Inflammatory macrophage treated with lipopolysaccharide for 1 hour (primary cell): ENCODE results near the gene PDE10A.
"Not testable (repeated sequence)": the region's sequence is repeated elsewhere in the genome, so short reads cannot be mapped to it uniquely, and the experiment has no call there.

Experiments
- DNase-seq, 2 donors: peaks; one replicate each; pipeline ENCODE4 v3.0.0-alpha.2; 2020 to 2022

Gene PDE10A

DNA sequence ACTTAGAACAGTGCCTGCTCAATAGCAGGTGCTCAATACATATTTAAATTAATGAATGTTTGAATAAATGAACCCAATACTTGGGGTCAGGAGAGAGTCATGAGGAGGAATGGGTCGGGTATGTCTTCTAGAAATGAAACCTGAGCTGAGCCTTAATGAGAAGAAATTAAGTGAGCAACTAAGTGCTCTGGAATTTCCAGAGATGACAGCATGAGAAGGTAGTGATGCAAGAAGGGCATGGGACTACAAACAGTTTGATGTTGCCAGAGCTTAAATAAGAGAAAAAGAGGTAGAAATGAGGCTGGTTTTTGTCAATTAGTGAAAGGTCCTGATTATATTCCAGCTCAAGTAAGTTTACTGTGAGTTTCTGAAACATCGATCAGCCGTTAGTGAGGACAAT, 82.9 kb downstream of the PDE10A start:
- no peak for DNase-seq

DNA sequence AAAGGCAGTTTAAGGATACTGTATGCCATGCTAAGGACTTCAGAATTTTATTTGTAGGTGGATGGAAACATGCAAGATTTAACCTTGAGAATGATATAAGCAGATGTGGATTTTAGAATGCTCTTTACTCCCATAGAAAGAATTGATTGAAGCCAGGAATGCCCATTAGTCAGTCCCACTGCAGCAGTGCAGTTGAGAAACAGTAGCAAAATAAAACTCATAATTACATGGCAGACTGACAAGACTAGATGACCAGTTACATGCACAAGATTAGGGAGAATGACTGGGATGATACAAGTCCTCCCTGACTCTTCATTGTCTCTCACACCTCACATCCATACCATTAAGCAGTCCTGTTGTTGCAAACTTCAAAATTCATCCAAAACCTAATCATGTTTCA, 83.9 kb downstream of the PDE10A start:
- DNase-seq: no peak

DNA sequence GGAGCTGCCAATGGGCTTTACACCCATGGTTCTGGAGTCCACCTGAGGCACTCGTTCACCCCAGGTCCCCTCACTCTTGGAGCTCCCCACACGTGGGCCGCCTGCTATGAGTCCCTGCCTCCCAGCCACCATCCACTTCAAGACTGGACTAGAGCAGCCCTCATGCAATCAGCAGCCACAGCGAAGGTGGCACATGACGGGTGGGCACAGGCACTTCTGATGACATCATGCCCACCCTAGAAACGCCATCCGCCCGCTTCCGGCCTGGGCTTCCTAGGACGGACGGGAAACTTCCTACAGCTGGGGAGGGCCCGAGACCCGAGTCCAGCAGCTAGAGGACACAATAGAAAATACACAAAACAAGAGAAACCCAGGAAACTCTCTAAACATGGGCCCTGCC, 85.5 kb downstream of the PDE10A start:
- no peak for DNase-seq

DNA sequence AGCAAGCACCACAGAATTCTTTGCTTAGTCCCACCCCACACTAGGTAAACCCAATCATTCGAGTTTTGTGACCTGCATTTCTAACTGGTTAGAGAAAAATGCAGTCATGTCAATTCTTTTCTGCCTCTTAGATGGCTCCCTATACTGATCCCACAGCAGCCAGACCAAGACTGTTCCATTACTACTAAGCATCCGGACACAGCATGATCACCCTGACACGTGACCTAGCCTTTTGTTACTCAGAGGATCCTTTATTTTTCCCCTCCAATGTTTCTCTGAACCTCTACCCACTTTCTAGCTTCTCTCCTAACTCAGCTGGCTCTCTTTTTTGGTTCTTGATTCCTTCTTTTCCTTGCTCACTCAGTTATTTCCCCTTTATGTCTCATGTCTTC, 87.9 kb downstream of the PDE10A start:
- DNase-seq: no peak

DNA sequence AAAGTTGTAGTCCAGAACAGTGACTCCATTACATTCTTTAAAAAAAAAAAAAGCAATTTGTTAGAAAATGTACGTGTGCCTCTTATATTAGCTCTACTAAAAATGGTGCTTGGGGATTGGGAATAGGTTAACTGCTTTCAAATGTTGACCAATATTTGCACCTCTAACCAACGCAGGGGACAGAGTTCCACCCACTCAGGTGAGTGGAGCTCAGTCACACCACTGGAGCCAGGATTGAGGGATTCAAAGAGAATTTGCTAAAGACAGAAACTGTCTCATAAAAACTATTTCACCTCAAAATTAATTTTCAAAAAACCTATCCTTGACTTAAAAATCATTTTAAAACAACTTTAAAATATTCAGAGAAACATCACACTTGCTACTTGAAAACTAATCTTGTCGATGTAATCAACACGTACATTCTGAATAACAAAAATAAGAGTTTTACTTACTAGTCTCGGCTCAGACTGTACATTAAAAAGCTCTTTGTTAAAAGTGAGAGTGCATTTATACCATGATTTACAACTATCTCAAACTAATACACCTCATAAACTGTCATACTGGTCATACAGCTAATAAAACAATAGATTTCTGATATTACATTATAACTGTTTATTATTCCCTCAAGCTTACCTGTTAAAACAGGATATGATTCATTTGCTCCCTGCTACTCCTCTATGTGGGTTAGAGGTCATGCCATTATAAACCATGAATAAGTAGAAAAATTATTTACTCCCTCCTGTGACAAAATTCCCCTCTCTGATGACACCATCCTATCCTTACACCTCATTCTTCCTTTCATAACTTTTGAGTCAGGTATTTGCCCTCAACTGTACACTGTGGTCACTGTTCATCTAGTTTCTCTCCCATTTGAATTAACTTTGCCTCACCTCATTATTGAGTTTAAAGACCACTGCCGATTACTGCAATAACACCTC, 88.6 kb downstream of the PDE10A start:
- no peak for DNase-seq

DNA sequence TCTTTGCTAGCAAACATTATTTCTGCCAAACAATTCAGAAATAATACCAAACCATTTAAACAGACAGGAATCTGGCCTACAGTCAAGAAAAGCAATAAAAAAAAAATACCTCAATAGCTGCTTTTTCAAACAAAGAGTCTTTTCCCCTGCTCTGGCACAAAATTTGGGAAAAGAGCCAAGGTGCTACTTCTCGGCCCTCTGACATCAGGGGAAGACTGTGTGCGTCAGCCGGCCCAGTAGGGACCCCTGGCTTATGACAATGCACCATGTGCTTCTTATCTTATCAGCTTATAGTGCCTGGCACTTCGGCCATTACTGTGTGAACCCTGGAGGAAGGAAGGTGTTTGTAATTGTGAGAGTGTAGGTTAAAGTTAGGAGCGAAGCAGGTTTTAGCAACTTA, 89.4 kb downstream of the PDE10A start:
- no peak for DNase-seq

DNA sequence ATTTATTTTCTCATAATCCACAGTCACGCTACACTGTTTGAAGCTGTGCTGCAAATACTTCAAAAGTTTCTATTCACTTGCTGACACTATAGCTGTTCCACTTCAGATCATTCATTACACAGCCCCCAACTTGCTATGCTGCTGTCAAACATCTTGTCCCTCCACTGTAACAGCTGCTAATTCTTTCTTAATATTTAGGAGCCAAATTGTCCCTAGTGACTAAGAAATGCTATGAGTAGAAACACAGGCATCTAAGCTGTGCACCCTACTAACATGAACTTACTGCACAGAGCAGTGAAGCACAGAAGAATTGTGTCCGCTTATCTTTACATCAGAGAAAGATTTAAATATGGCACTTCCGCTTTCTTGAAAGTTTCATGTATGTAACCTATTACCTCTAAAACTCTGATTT, 91.3 kb downstream of the PDE10A start:
- DNase-seq: no peak

DNA sequence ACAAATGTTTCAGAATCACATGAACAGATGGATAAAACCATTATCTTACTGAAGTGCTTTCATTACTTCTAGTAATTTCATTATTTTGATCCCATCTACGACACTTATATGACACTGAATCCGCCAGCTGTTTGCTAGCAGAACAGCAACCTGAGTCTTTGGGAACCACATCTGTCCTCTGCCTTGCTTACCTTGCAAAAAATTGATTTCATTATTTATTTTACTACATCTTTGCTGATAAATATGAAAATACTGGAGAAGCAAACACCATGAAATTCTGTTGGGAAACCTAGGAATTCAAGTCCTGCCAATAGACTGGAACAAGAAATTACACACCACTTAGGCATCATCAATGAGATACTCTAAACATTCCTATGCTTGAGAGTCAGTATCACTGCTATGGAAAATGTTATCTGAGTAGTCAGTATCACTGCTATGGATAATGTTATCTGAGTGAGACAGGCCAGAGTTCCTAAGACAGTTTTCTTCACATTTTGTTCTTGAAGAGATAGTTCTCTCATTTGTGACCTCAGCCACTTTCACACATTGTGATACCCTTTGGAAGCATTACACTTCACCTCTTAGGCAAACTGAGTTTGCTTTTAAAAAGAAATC, 91.9 kb downstream of the PDE10A start:
- no peak for DNase-seq

DNA sequence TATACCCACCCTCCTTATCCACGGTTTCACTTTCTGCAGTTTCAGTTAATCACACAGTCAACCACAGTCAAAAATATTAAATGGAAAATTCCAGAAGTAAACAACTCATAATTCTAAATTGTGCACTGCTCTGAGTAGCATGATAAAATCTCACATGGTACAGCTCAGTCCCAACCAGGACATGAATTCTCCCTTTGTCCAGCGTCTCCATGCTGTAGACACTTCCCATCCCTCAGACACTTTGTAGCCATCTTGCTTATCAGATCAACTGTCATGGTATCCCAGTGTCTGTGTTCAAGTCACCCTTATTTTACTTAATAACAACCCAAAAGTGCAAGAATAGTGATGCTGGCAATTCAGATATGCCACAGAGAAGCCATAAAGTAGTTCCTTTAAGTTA, 94.7 kb downstream of the PDE10A start:
- no peak for DNase-seq

DNA sequence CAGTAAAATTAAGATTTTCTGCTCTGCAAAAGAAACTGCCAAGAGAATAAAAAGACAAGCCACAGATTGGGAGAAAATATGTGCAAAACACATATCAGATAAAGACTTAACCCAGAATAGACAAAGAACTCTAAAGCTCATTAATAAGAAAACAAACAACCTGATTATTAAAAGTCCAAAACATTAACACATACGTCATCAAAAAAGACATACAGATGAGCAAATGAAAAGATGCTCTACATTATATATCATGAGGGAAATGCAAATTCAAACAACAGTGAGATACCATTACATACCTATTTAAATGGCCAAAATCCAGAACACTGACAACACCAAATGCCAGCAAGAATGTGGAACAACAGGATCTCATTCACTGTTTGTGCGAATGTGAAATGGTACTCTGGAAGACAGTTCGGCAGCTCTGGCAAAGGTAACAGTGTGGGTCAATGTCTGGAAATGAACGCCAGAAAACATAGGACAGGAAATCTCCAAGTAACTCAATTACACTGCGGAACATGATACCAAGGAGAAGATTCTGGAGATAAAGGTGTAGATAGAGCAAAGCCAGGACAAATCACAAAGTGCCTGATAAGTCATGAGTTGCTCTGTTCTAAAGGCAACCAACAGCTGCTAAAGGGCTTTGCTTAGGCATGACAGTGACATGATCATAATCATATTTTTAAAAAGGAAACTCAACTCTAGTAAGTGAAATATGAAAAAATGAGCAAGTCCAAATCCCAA, 96.8 kb downstream of the PDE10A start:
- no peak for DNase-seq

DNA sequence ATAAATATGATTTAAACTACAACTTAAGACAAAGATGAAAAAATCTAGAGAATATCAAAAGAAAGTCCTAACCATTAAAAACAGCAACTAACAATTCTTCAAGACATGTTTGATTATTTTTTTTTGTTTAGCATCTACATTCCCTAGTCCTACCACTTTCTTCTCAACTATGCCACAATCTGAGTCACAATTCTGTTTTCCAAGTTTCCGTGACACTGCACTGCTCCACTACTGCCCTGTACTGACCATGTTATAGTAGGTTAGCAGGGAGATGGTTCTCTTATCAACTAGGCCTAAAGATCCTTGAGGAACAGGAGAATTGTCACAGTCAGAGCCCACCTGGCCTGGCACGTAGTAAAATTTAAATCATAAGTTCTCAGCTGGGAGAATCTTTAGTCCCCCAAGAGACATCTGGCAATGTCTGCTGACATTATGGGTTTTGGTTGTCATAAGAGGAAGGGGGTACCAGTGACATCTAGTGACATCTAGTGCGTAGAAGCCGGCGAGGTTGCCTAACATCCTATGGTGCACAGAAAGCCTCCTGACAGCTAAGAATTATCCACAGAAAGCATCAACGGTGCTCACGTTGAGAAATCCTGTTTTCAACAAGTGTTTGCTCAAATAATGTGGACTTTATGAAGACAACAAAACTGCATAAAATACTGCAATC, 100.5 kb downstream of the PDE10A start:
- no peak for DNase-seq

DNA sequence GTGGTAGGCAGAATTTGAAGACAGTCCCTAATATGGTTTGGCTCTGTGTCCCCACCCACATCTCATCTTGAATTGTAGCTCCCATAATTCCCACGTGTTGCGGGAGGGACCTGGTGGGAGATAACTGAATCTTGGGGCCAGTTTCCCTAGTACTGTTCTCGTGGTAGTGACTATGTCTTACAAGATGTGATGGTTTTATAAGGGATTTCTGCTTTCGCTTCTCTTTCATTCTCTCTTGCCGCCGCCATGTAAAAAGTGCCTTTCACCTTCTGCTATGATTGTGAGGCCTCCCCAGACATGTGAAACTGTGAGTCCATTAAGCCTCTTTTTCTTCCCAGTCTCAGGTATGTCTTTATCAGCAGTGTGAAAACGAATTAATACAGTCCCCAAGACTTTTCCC, 103.4 kb downstream of the PDE10A start:
- DNase-seq: no peak

DNA sequence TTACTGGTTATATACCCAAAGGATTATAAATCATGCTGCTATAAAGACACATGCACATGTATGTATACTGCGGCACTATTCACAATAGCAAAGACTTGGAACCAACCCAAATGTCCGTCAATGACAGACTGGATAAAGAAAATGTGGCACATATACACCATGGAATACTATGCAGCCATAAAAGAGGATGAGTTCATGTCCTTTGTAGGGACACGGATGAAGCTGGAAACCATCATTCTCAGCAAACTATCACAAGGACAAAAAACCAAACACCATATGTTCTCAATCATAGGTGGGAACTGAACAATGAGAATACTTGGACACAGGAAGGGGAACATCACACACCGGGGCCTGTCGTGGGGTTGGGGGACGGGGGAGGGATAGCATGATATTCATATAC, 104.9 kb downstream of the PDE10A start:
- DNase-seq: not testable (repeated sequence)

DNA sequence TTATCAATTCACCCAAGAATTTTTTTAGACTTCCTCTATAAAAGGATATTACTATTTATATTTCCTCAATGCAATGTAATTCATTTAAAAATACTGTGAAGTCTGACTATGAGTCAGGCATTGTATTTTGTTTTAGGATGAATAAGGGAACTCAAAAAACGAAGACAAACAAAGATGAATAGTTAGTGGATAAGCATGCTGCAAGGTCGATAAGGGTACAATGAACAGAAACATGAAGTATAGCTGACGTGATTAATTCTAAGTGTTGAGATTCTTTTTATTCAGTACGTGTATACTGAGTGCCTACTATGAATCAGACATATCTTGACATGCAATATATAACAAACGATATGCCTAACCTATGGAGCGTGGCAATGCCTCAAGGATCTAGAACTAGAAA, 105.4 kb downstream of the PDE10A start:
- DNase-seq: no peak

DNA sequence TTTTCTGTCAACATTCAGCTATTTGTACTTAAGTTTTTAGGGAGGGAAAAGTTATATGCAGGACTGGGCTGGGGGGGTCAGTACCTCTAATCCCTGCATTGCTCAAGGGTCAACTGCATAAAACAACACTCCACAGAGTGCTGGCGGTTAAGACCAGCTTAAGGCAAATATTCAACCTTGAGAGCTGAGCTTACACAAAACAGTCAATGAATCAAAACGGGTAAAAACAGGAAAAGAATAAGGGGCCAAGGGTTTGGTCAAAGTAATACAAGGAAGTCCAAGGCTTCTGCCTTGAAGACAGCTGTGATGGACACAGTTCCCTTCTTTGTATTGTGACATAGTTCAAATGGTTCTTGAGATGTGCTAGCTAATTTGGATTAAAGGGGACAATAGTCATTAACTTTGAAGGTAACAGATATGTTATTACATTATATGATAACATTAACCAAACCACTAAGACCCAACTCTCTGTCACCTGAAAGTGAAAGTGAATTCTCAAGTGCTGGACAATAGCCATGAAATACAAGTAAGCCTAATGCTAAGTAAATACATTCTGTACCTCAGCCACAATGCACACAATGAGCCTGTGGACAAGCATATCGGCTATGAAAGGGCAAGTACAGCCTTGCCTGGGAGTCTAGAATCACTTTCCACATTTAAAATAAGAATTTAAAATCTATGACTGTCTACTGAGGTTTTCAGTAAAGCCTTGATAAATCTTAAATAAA, 106.8 kb downstream of the PDE10A start:
- DNase-seq: no peak

DNA sequence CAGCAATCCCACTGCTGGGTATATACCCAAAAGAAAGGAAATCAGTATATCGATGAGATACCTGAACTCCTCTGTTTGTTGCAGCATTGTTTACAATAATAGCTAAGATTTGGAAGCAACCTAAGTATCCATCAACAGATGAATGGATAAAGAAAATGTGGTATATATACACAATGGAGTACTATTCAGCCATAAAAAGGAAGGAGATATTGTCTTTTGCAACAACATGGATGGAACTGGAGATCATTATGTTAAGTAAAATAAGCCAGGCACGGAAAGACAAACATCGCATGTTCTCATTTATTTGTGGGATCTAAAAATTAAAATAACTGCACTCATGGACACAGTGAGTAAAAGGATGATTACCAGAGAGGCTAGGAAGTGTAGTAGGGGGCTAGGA, 108.4 kb downstream of the PDE10A start:
- not testable (repeated sequence) for DNase-seq

DNA sequence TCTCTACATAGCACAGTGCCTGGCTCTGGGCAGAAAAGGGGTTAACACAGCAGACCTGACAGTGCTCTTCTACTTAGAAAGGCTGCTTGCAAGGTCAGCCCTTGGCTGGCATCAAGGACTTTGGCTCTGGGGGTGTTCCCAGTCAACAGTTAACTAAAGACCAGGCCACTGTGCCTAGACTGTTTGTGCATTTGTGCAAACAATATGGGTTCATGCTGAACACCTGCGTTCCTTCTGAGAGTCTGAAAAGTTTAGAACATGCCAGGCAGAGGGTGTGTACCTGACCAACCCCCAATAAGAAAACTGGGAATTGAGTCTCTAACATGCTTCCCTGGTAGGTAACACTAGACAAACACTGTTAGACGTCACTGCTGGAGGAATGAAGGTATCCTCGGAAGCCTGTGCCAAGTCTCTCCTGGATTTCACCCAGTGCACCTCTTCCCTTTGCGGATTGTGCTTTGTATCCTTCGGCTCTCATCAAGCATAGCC, 110.7 kb downstream of the PDE10A start:
- DNase-seq: no peak

DNA sequence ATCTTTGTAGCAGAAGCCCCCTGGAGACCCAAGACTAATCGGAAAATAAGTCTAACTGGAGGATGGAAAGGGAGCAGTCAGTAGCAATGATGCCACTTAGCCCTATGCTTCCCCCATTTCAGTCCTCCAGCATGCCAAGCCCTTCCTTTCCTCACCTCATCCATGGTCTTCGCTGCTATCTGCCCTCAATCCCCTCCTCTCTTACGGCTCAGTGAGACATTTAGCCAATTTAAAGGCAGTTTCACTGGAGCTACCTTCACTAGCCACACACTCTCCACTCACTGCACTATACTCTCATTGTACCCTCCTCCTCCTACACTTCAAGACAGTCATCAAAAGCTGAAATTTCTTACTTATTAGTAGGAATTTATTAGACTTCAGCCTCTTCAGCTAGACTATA, 111.2 kb downstream of the PDE10A start:
- no peak for DNase-seq

DNA sequence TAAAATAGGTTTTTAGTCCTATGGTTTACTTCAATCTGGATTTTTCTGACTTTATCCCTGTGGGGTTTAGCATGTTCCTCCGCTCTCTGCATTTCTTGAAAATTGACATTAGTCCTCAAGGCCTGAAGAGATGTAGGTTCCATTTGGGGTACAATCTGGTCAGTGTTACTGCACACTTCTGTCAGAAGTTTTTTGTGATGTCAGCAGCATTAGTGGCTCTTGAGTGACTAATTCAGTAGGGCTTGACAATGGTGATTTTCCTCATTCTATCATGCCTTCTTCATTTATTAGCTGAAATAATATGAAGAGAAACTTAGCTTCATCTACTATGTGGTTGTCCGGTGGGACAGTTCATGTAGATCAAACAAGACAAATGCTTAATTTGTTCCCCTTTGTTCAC, 114.6 kb downstream of the PDE10A start:
- no peak for DNase-seq

DNA sequence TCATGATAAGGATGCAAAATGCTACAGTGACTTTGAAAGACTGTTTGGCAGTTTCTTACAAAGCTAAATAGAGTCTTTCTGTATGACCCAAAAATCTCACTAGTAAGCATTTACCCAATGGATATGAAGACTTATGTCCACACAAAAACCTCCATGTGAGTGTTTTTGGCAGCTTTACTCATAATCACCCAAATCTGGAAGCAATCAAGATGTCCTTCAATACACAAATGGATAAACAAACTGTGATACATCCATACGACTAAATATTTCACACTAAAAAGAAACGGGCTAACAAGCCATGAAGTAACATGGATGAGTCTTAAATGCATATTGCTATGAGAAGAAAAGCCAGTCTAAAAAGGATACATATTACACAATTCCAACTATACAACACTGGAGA, 117.2 kb downstream of the PDE10A start:
- no peak for DNase-seq

DNA sequence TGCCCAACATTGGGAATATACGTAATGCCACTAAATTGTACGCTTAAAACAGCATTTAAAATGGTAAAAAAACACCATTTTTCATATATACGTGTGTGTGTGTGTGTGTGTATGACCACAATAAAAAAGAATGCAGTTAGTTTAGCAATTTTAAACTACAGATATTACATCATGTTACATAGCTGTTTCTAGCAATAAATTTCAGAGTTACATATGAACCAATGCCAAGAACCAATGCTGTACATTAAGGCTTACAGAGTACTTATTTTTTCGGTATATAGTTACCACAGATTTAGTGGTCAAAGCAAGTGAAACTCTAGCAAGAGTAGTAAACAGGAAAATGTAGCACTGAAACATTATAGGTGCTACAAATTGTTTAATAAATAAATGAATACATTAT, 119.3 kb downstream of the PDE10A start:
- no peak for DNase-seq

DNA sequence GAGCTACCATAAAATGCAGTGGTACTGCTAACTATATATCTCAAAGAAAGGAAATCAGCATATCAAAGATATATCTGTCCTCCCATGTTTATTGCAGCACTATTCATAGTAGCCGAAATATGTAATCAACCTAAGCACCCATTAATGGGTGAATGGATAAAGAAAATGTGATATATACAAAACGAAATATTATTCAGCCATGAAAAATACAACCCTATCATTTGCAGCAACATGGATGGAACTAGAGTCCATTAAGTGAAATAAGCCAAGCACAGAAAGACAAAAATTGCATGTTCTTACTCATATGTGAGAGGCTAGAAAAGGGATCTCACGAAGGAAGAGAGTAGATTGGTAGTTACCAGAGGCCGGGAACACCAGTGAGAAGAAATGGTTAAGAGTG, 126.1 kb downstream of the PDE10A start:
- DNase-seq: no peak
